GM21381 (cell line): ENCODE data around the gene PLAC8L1.

Source experiments
- ATAC-seq: cut with Tn5 transposase; IDR thresholded peaks from one replicate; pipeline ENCODE4 v1.9.1; 2021; ENCODE audit warnings: mild to moderate bottlenecking, moderate library complexity; ENCODE audit not compliant: unreplicated experiment

The PLAC8L1 gene

GRCh38 chr5:146081556-146081955, 23.8 kb downstream of the PLAC8L1 start:
- no peak for ATAC-seq

- ATAC-seq: peak; percentile 45
Measured at GRCh38 chr5:146079695-146080373, 25.5 kb downstream of the PLAC8L1 start.

- ATAC-seq: no peak
Measured at GRCh38 chr5:146078566-146078965, 26.8 kb downstream of the PLAC8L1 start.

GRCh38 chr5:146076455-146076854, 28.9 kb downstream of the PLAC8L1 start:
- ATAC-seq: no peak

- ATAC-seq: no peak
Measured at GRCh38 chr5:146076028-146076427, 29.3 kb downstream of the PLAC8L1 start.

GRCh38 chr5:146073239-146073900, 32.0 kb downstream of the PLAC8L1 start:
- no peak for ATAC-seq

GRCh38 chr5:146072595-146072994, 32.8 kb downstream of the PLAC8L1 start:
- no peak for ATAC-seq

GRCh38 chr5:146071171-146071570, 34.2 kb downstream of the PLAC8L1 start:
- ATAC-seq: no peak

GRCh38 chr5:146070746-146071145, 34.6 kb downstream of the PLAC8L1 start:
- no peak for ATAC-seq

- peak; percentile 62 for ATAC-seq
Measured at GRCh38 chr5:146069780-146070099, 35.6 kb downstream of the PLAC8L1 start.

GRCh38 chr5:146068977-146069779, 36.2 kb downstream of the PLAC8L1 start:
- ATAC-seq: peak; percentile 61

- ATAC-seq: no peak
Measured at GRCh38 chr5:146068206-146068605, 37.2 kb downstream of the PLAC8L1 start.

- ATAC-seq: no peak
Measured at GRCh38 chr5:146066968-146067367, 38.4 kb downstream of the PLAC8L1 start.

GRCh38 chr5:146060221-146060585, 45.2 kb downstream of the PLAC8L1 start:
- no peak for ATAC-seq

- ATAC-seq: no peak
Measured at GRCh38 chr5:146059460-146060220, 45.7 kb downstream of the PLAC8L1 start.

GRCh38 chr5:146055432-146055831, 49.9 kb downstream of the PLAC8L1 start:
- no peak for ATAC-seq

GRCh38 chr5:146052780-146053179, 52.6 kb downstream of the PLAC8L1 start:
- ATAC-seq: no peak

- ATAC-seq: no peak
Measured at GRCh38 chr5:146051678-146052077, 53.7 kb downstream of the PLAC8L1 start.

GRCh38 chr5:146050086-146050485, 55.3 kb downstream of the PLAC8L1 start:
- ATAC-seq: no peak

GRCh38 chr5:146049704-146050026, 55.7 kb downstream of the PLAC8L1 start:
- ATAC-seq: no peak

GRCh38 chr5:146048994-146049703, 56.2 kb downstream of the PLAC8L1 start:
- ATAC-seq: no peak
